Measurements from ENCODE around the gene SLC9A1. TPM values are rescaled to one million over a fixed set of nuclear protein-coding genes. Genes with fewer than 3 reads are reported as not detected.
A peak's percentile ranks its signal among the peaks of the same experiment; 100 is the strongest.

The SLC9A1 gene
- total RNA-seq, 1 donor from 2014 or later: 1.8 TPM

DNA sequence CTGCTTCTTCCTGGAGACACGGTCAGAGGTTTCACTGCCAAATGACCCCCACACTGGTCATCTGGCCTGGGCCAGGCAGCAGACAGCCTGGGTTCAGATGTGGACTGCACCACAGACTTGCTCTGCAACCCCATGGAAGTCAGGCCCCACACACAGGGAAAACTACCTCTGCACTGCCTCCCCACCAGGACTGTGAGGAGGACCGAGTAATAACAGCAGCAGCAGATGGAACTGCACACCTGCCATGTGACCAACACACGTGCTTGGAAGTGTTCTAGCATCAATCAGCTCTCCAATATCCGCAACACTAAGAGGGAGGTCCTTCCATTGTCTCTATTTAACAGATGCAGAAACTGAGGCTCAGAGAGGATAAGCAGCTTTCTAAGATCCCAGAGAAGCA is 51.4 kb downstream of the SLC9A1 start:
- Histone ChIP-seq H3K9me3 (ENCODE audit: low read depth) (no peaks in the 10 kb centered on the region), H3K4me3 (no peak overlapping the region), H2AFZ (replicated peaks) (no peak overlapping the region), H3K9ac (no peak overlapping the region), H3K36me3 (no peaks in the 10 kb centered on the region), H3F3A (ENCODE audit: low read depth) (peaks cover 3% of the 10 kb centered on the region), H3K27ac (no peak overlapping the region), H3K27me3 (no peaks in the 10 kb centered on the region), H4K20me1 (ENCODE audit: low read depth) (no peaks in the 10 kb centered on the region), H3K4me1 (peaks cover 18% of the 10 kb centered on the region), H3K79me2 (ENCODE audit: low read depth) (no peaks in the 10 kb centered on the region), H3K4me2 (no peak overlapping the region)
- peaks cover 3% of the 10 kb centered on the region for H3K36me3 Mint-ChIP-seq
- no peak for DNase-seq (ENCODE audit: low spot score)
- no peak overlapping the region for H3K4me3 Mint-ChIP-seq
- H3K9me3 Mint-ChIP-seq: no peaks in the 10 kb centered on the region
- TF ChIP-seq EZH2phosphoT487 (IDR thresholded peaks at IDR 0.05) (no peak), EZH2 (IDR thresholded peaks at IDR 0.05) (no peak)
- TF ChIP-seq, protein P1, sequence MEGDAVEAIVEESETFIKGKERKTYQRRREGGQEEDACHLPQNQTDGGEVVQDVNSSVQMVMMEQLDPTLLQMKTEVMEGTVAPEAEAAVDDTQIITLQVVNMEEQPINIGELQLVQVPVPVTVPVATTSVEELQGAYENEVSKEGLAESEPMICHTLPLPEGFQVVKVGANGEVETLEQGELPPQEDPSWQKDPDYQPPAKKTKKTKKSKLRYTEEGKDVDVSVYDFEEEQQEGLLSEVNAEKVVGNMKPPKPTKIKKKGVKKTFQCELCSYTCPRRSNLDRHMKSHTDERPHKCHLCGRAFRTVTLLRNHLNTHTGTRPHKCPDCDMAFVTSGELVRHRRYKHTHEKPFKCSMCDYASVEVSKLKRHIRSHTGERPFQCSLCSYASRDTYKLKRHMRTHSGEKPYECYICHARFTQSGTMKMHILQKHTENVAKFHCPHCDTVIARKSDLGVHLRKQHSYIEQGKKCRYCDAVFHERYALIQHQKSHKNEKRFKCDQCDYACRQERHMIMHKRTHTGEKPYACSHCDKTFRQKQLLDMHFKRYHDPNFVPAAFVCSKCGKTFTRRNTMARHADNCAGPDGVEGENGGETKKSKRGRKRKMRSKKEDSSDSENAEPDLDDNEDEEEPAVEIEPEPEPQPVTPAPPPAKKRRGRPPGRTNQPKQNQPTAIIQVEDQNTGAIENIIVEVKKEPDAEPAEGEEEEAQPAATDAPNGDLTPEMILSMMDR (IDR thresholded peaks at IDR 0.05): no peak
- peaks cover 6% of the 10 kb centered on the region for H3K27me3 Mint-ChIP-seq (ENCODE audit: insufficient read depth, low read depth)
- no peak overlapping the region for H3K27ac Mint-ChIP-seq
- H3K4me1 Mint-ChIP-seq: peaks cover 35% of the 10 kb centered on the region

DNA sequence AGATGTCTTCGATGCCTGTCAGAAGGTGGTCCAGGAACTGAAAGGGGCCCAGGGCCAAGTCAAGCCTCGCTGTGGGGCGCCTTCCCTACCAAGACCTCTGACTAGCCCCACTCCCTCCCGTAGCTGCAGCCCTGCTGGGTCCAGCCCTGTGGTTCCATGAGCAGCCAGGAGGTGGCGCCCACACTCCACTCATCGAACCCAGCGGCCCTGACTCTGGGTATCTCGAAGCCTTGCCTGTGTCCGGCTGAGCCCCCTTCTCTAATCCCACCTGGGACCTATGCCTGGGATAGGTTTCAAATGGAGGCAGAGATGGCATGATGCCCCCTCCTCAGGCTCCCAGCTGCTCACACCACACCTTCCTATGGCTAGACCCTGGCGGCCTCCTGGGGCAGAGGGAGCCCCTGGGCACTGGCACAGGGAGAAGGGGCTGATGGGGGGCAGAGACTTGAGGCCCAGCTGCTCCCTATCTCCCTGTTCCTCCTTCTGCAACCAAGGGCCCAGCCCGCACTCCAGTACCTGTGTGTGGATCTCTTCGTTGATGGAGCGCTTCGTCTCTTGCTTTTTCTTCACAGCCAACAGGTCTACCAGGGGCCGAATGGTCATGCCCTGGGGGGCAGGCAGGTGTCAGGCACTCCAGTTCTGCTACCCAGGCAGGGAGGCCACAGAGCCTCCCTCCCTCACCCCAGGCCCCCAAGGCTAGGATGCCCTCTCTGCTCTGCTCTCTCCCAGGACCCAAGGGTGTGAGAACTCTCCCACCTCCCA is 52.0 kb downstream of the SLC9A1 start:
- Mint-ChIP-seq H3K36me3 (peaks cover 3% of the 10 kb centered on the region), H3K9me3 (no peaks in the 10 kb centered on the region), H3K27ac (no peak overlapping the region), H3K27me3 (ENCODE audit: insufficient read depth, low read depth) (peaks cover 10% of the 10 kb centered on the region), H3K4me1 (peaks cover 38% of the 10 kb centered on the region), H3K4me3 (no peak overlapping the region)
- no peaks in the 10 kb centered on the region for H3K27me3 ChIP-seq
- H3K79me2 ChIP-seq (ENCODE audit: low read depth): no peaks in the 10 kb centered on the region
- no peaks in the 10 kb centered on the region for H4K20me1 ChIP-seq (ENCODE audit: low read depth)
- TF ChIP-seq, protein P1 (IDR thresholded peaks at IDR 0.05): peak; percentile 96
- TF ChIP-seq EZH2 (IDR thresholded peaks at IDR 0.05): no peak
- no peaks in the 10 kb centered on the region for H3K36me3 ChIP-seq
- peak; percentile 84 for DNase-seq (ENCODE audit: low spot score)
- no peak overlapping the region for H2AFZ ChIP-seq (replicated peaks)
- H3K4me1 ChIP-seq: peaks cover 18% of the 10 kb centered on the region
- H3F3A ChIP-seq (ENCODE audit: low read depth): peaks cover 3% of the 10 kb centered on the region
- H3K4me3 ChIP-seq: no peak overlapping the region
- H3K4me2 ChIP-seq: no peak overlapping the region
- no peak overlapping the region for H3K9ac ChIP-seq
- no peaks in the 10 kb centered on the region for H3K9me3 ChIP-seq (ENCODE audit: low read depth)
- H3K27ac ChIP-seq: no peak overlapping the region

DNA sequence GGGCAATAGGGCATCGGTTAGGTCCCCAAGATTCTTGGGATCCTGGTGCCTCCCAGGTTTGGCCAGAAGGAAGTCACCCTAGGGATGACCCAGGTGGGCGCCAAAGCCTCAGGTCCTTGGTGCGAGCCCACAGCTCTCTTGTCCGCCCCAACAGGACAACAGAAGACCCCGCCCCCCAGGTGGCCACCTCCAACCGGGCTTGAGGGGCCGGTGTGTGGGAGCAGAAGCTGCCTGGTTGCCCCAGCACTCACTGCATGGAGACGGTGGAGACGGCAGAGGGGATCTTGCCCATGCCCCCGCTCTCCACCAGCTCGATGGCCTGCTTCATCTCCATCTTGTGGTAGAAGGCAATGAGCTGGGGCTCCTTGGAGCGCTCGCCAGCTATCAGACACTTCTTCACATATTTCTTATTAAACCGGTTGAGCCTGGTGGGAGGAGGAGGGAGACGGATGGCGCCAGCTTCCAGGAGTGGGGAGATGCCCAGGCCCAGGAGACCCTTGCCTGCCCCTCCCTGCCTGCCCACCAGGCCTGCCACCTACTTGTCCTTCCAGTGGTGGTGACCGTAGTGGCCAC is 52.7 kb downstream of the SLC9A1 start:
- H3K36me3 Mint-ChIP-seq: peaks cover 1% of the 10 kb centered on the region
- H3K27me3 Mint-ChIP-seq (ENCODE audit: insufficient read depth, low read depth): peaks cover 13% of the 10 kb centered on the region
- H3K79me2 ChIP-seq (ENCODE audit: low read depth): no peaks in the 10 kb centered on the region
- no peaks in the 10 kb centered on the region for H3K27me3 ChIP-seq
- H3K9me3 Mint-ChIP-seq: no peaks in the 10 kb centered on the region
- peaks cover 3% of the 10 kb centered on the region for H3F3A ChIP-seq (ENCODE audit: low read depth)
- no peaks in the 10 kb centered on the region for H3K36me3 ChIP-seq
- H3K4me3 Mint-ChIP-seq: no peak overlapping the region
- H3K27ac Mint-ChIP-seq: no peak overlapping the region
- H3K9ac ChIP-seq: no peak overlapping the region
- no peak overlapping the region for H3K4me2 ChIP-seq
- H2AFZ ChIP-seq (replicated peaks): no peak overlapping the region
- TF ChIP-seq EZH2 (IDR thresholded peaks at IDR 0.05) (no peak), EZH2phosphoT487 (IDR thresholded peaks at IDR 0.05) (no peak)
- TF ChIP-seq, protein P1 (IDR thresholded peaks at IDR 0.05): no peak
- H3K4me1 Mint-ChIP-seq: peaks cover 41% of the 10 kb centered on the region
- DNase-seq (ENCODE audit: low spot score): no peak
- no peak overlapping the region for H3K4me3 ChIP-seq
- no peaks in the 10 kb centered on the region for H4K20me1 ChIP-seq (ENCODE audit: low read depth)
- H3K27ac ChIP-seq: no peak overlapping the region
- peaks cover 18% of the 10 kb centered on the region for H3K4me1 ChIP-seq
- no peaks in the 10 kb centered on the region for H3K9me3 ChIP-seq (ENCODE audit: low read depth)

Measured in neural progenitor cell (in vitro differentiated cells).